Measurements from ENCODE around the gene DKKL1. TPM values are rescaled to one million over a fixed set of nuclear protein-coding genes. Genes with fewer than 3 reads are reported as not detected.
A peak's percentile ranks its signal among the peaks of the same experiment; 100 is the strongest.

Gene DKKL1
- total RNA-seq, 1 donor from 2014 or later: 5.2 TPM

DNA sequence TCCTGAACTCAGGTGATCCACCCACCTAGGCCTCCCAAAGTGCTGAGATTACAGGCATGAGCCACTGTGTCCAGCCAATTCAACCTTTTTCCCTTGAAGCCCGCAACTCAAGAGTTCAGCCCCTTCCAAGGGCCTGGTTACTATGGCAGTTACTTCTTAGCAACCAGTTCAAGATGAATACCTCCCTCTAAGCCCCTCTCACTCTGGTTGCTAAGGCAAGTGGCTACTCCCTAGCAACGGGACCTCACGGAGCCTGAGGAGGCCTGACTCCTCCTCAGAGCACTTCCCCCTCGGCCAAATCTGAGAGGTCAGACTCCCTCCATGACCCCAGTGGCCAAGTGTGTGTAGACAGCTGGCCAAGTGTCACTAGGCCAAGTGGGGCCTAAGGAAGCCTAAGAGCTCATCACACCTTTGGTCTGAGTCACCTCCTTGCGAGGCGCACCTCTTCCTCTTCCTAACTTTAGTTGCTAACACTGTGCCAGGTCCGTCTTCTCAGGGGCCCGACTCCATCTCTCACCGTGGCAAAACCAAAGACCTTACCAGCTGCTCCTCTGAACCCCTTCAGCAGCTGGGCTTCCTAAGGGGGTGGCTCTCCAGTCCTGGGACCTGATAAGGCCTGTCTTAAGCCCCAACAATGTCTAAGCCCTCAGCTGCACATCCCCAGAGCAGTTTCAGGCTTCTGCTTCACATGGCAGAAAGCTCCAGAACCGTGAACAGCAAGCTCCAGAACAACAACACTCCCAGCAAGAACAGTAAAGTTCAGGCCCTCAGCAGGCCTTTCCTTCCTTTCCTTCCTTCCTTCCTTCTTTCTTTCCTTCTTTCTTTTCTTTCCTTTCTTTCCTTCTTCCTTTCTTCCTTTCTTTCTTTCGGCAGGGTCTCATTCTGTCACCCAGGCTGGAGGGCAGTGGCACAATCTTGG is 18.9 kb upstream of the DKKL1 start:
- H3K4me1 Mint-ChIP-seq (ENCODE audit: low read depth): peaks cover 10% of the 10 kb centered on the region

DNA sequence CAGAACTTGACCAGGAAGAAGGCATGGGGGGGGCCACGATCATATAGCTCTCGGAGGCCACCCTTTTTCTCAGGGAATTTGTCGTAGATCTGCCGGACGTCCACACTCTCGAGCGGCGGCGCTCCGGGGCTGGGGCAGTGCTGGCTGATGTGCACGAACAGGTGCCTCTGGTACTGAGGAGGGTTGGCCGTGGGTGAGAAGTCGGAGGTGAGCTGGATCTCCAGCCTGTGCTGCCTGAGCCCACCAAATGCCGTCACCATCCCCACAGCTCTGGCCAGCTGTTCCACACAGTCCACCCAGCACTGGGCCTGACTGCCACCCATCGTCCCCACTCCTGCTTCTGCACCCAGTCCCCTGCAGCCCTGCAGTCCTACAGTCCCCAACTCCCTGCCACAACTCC is 16.5 kb upstream of the DKKL1 start:
- Mint-ChIP-seq H3K27me3 (no peaks in the 10 kb centered on the region), H3K27ac (no peak overlapping the region), H3K4me1 (ENCODE audit: low read depth) (peaks cover 4% of the 10 kb centered on the region), H3K4me3 (ENCODE audit: low read depth) (no peak overlapping the region), H3K9me3 (ENCODE audit: low read depth) (no peaks in the 10 kb centered on the region), H3K36me3 (ENCODE audit: insufficient read depth) (peaks cover 54% of the 10 kb centered on the region)
- DNase-seq (ENCODE audit: low spot score, unreplicated experiment): no peak
- TF ChIP-seq, protein P1, sequence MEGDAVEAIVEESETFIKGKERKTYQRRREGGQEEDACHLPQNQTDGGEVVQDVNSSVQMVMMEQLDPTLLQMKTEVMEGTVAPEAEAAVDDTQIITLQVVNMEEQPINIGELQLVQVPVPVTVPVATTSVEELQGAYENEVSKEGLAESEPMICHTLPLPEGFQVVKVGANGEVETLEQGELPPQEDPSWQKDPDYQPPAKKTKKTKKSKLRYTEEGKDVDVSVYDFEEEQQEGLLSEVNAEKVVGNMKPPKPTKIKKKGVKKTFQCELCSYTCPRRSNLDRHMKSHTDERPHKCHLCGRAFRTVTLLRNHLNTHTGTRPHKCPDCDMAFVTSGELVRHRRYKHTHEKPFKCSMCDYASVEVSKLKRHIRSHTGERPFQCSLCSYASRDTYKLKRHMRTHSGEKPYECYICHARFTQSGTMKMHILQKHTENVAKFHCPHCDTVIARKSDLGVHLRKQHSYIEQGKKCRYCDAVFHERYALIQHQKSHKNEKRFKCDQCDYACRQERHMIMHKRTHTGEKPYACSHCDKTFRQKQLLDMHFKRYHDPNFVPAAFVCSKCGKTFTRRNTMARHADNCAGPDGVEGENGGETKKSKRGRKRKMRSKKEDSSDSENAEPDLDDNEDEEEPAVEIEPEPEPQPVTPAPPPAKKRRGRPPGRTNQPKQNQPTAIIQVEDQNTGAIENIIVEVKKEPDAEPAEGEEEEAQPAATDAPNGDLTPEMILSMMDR (IDR thresholded peaks at IDR 0.05; ENCODE audit: unreplicated experiment): no peak

More for the DNA sequence above, 18.9 kb upstream of the DKKL1 start:
- no peak for DNase-seq (ENCODE audit: low spot score, unreplicated experiment)
- Mint-ChIP-seq H3K27ac (peak overlapping the region; percentile 78), H3K4me3 (ENCODE audit: low read depth) (no peak overlapping the region), H3K36me3 (ENCODE audit: insufficient read depth) (peaks cover 65% of the 10 kb centered on the region), H3K9me3 (ENCODE audit: low read depth) (no peaks in the 10 kb centered on the region), H3K27me3 (no peaks in the 10 kb centered on the region)
- TF ChIP-seq, protein P1 (IDR thresholded peaks at IDR 0.05; ENCODE audit: unreplicated experiment): no peak

DNA sequence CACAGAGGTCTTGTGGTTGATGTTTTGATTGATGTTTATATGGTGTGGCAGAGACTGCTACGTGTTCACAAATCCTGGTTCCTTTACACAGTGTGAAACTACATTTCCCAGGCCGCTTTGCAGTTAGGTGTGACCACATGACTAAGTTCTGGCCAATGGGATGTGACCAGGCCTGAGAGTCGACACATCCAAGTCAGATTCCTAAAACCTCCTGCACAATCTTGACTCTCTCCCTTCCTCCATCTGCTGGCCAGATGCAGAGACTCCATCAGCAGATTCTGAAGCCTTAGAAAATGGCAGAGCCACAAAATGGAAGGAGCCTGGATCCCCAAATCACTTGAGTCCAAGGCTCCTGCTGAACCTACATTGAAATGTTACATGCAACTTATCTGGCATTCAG is 15.8 kb upstream of the DKKL1 start:
- TF ChIP-seq, protein P1 (IDR thresholded peaks at IDR 0.05; ENCODE audit: unreplicated experiment): no peak
- Mint-ChIP-seq H3K27me3 (no peaks in the 10 kb centered on the region), H3K27ac (no peak overlapping the region), H3K9me3 (ENCODE audit: low read depth) (no peaks in the 10 kb centered on the region), H3K36me3 (ENCODE audit: insufficient read depth) (peaks cover 50% of the 10 kb centered on the region), H3K4me3 (ENCODE audit: low read depth) (no peak overlapping the region), H3K4me1 (ENCODE audit: low read depth) (peaks cover 3% of the 10 kb centered on the region)
- DNase-seq (ENCODE audit: low spot score, unreplicated experiment): no peak

DNA sequence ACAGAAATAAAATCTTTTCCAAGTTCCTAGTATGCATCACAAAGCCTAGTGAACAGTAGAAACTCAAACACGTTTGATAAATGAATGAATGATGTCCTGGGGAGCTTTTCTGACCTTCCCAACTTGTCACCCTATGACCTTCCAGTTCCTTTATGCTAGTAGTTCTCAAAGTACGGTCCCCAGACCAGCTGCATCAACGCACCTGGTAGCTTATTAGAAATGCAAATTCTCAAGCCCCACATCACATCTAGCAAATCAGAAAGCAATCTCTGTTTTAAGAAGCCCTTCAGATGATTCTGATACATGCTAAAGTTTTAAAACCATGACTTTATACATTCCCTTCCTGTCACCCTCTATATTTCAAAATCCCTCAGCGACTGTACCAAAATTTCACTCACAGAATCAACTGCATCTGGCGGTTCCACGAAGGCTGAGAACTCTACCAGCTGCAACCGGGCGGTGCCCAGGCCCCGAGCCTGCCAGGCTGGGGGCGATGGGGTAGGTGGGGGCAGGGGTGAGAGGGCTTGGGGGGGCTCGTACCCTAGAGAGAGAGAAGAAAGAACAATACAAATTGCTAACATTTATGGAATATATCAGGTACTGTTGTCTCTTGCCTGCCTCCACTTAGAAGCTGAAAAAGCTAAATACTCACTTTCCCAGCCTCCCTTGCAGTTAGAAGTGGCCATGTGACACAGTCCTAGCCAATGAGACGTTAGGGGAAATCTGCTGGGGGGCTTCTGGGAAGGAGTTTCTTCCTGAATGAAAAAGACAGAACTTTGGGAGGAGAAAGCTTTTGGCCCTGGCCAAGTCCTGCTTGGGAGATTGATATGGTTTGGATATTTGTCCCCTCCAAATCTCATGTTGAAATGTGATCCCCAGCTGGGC is 15.1 kb upstream of the DKKL1 start:
- no peaks in the 10 kb centered on the region for H3K9me3 Mint-ChIP-seq (ENCODE audit: low read depth)
- TF ChIP-seq, protein P1 (IDR thresholded peaks at IDR 0.05; ENCODE audit: unreplicated experiment): no peak
- no peak for DNase-seq (ENCODE audit: low spot score, unreplicated experiment)
- H3K27me3 Mint-ChIP-seq: no peaks in the 10 kb centered on the region
- H3K4me1 Mint-ChIP-seq (ENCODE audit: low read depth): peaks cover 3% of the 10 kb centered on the region
- no peak overlapping the region for H3K4me3 Mint-ChIP-seq (ENCODE audit: low read depth)
- peaks cover 51% of the 10 kb centered on the region for H3K36me3 Mint-ChIP-seq (ENCODE audit: insufficient read depth)
- no peak overlapping the region for H3K27ac Mint-ChIP-seq

DNA sequence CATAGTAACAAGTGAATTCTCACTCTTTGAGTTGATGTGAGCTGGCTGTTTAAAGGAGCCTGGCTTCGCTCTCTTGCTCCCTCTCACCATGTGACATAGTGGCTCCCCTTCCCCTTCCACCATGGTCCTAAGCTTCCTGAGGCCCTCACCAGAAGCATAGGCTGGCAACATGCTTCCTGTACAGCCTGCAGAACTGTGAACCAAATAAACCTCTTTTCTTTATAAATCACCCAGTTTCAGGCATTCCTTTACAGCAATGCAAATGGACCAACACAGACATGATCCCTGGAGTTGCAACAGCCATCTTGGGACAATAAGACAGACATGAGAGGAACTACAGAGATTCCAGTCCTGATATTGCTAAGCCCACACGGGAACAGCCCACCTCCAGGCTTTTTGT is 14.1 kb upstream of the DKKL1 start:
- TF ChIP-seq, protein P1 (IDR thresholded peaks at IDR 0.05; ENCODE audit: unreplicated experiment): no peak
- H3K27ac Mint-ChIP-seq: peak overlapping the region; percentile 91
- H3K27me3 Mint-ChIP-seq: no peaks in the 10 kb centered on the region
- H3K4me3 Mint-ChIP-seq (ENCODE audit: low read depth): no peak overlapping the region
- DNase-seq (ENCODE audit: low spot score, unreplicated experiment): no peak
- H3K36me3 Mint-ChIP-seq (ENCODE audit: insufficient read depth): peaks cover 47% of the 10 kb centered on the region
- peaks cover 3% of the 10 kb centered on the region for H3K4me1 Mint-ChIP-seq (ENCODE audit: low read depth)
- no peaks in the 10 kb centered on the region for H3K9me3 Mint-ChIP-seq (ENCODE audit: low read depth)

Measured in progenitor cell of endocrine pancreas (in vitro differentiated cells).